GM23338 (cell line): Measurements from ENCODE around the gene EFR3B. TPM values are rescaled to one million over a fixed set of nuclear protein-coding genes. Genes with fewer than 3 reads are reported as not detected.

Experiments used
- polyA plus RNA-seq: library from polyadenylated mRNA; unstranded; fragments of >200 nt; fragmentation: Nextera tagmentation; extraction: Ambion mirVana; gene quantifications from 2 replicates; pipeline ENCODE4 v1.2.1, GENCODE V29; 2016
- small RNA-seq: library from RNA; depleted of rRNA; stranded (forward); fragments of <200 nt; gene quantifications from one replicate; pipeline ENCODE3, GENCODE V24; 2014; ENCODE audit warnings: low replicate concordance
- total RNA-seq: library from RNA; depleted of rRNA; stranded (reverse); fragments of >200 nt; shearing (Covaris generic); gene quantifications from 2 replicates; pipeline ENCODE4 v1.2.3, GENCODE V29; 2014; rRNA removed

The EFR3B gene
- total and polyA plus RNA-seq, 2 experiments from 2014 or later, result 3.3 to 10.7 TPM

Small RNA genes lying within 50 kb of the gene (small RNA-seq; reads per million reads assigned to genes)
- gene RF00019, result not detected
- 0.07 reads per million for gene RN7SL856P

Other genes with a start within 250 kb of the EFR3B start
- gene PTRHD1, start 248.7 kb upstream of the EFR3B start, total RNA-seq, result 27.1 and 46.9 TPM in 2 replicates
- gene PTRHD1, start 248.7 kb upstream of the EFR3B start, polyA plus RNA-seq, result 105 and 128 TPM in 2 replicates
- 44.7 and 44.8 TPM in 2 replicates for gene CENPO, start 248.7 kb upstream of the EFR3B start, total RNA-seq
- 27.0 and 27.1 TPM in 2 replicates for gene CENPO, start 248.7 kb upstream of the EFR3B start, polyA plus RNA-seq
- 30.1 and 32.4 TPM in 2 replicates for gene ADCY3, start 121.8 kb upstream of the EFR3B start, total RNA-seq
- gene ADCY3, start 121.8 kb upstream of the EFR3B start, polyA plus RNA-seq, result 9.5 and 9.7 TPM in 2 replicates
- 2.4 and 5.3 TPM in 2 replicates for gene DNAJC27, start 70.1 kb upstream of the EFR3B start, total RNA-seq
- gene DNAJC27, start 70.1 kb upstream of the EFR3B start, polyA plus RNA-seq, result 1.9 and 2.6 TPM in 2 replicates
- 7.8 and 12.3 TPM in 2 replicates for gene POMC, start 126.5 kb downstream of the EFR3B start, total RNA-seq
- 8.5 and 8.7 TPM in 2 replicates for gene POMC, start 126.5 kb downstream of the EFR3B start, polyA plus RNA-seq